Bronchial epithelial cell (primary cell): Measurements from ENCODE around the gene DEPDC1B. TPM values are rescaled to one million over a fixed set of nuclear protein-coding genes. Genes with fewer than 3 reads are reported as not detected.
"Not testable (repeated sequence)": the region's sequence is repeated elsewhere in the genome, so short reads cannot be mapped to it uniquely, and the experiment has no call there.

Experiments
- DNase-seq: peaks from one replicate; pipeline ENCODE4 v3.0.0-alpha.2; 2010; ENCODE audit warnings: low read depth
- FAIRE-seq: peaks from 2 replicates; lab custom pipeline; 2011; peaks lifted over from hg19 to GRCh38; lab: Jason Lieb, UNC
- H3K27me3 ChIP-seq: 2 replicates; pipeline ENCODE4 v1.5.1; 2011; ENCODE audit warnings: low read length; ENCODE audit not compliant: control insufficient read depth, insufficient read depth
- H3K36me3 ChIP-seq: 2 replicates; pipeline ENCODE4 v1.5.1; 2011; ENCODE audit warnings: low read length; ENCODE audit not compliant: control insufficient read depth, insufficient read depth
- H3K4me3 ChIP-seq: 2 replicates; pipeline ENCODE4 v1.5.1; 2011; ENCODE audit warnings: mild to moderate bottlenecking, low read depth, low read length, control low read depth
- total RNA-seq: library from RNA; depleted of rRNA; stranded (reverse); fragments of >200 nt; gene quantifications from 2 replicates; pipeline ENCODE4 v1.2.1, GENCODE V29; 2014
- TF ChIP-seq, protein P1 (sequence below): IDR thresholded peaks from 2 replicates; pipeline ENCODE4 v1.5.1; 2011; ENCODE audit warnings: mild to moderate bottlenecking, moderate library complexity, low read length, control low read depth, inconsistent platforms; ENCODE audit not compliant: insufficient read depth, severe bottlenecking

Gene DEPDC1B
- total RNA-seq, 1 donor from 2014 or later, result 2.1 TPM

- no peaks in the 10 kb centered on the region for H3K27me3 ChIP-seq
- TF ChIP-seq, protein P1, sequence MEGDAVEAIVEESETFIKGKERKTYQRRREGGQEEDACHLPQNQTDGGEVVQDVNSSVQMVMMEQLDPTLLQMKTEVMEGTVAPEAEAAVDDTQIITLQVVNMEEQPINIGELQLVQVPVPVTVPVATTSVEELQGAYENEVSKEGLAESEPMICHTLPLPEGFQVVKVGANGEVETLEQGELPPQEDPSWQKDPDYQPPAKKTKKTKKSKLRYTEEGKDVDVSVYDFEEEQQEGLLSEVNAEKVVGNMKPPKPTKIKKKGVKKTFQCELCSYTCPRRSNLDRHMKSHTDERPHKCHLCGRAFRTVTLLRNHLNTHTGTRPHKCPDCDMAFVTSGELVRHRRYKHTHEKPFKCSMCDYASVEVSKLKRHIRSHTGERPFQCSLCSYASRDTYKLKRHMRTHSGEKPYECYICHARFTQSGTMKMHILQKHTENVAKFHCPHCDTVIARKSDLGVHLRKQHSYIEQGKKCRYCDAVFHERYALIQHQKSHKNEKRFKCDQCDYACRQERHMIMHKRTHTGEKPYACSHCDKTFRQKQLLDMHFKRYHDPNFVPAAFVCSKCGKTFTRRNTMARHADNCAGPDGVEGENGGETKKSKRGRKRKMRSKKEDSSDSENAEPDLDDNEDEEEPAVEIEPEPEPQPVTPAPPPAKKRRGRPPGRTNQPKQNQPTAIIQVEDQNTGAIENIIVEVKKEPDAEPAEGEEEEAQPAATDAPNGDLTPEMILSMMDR, result no peak
- DNase-seq, result peak; percentile 79
- FAIRE-seq, result no peak
- no peak overlapping the region for H3K4me3 ChIP-seq
- H3K36me3 ChIP-seq, result no peaks in the 10 kb centered on the region
These were observed 18.4 kb upstream of the DEPDC1B start for GRCh38 chr5:60718166-60718892.

GRCh38 chr5:60715201-60715928, 15.4 kb upstream of the DEPDC1B start:
- not testable (repeated sequence) for H3K4me3 ChIP-seq, DNase-seq, FAIRE-seq, H3K36me3 ChIP-seq, H3K27me3 ChIP-seq

DNA sequence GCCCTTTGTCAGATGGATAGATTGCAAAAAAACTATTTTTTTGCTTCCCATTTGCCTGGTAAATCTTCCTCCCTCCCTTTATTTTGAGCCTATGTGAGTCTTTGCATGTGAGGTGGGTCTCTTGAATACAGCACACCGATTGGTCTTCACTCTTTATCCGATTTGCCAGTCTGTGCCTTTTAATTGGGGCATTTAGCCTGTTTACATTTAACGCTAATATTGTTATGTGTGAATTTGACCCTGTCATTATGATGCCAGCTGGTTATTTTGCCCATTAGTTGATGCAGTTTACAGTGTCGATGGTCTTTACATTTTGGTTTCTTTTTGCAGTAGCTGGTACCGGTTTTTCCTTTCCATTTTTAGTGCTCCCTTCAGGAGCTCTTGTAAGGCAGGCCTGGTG, 13.0 kb upstream of the DEPDC1B start:
- no peak for DNase-seq
- no peaks in the 10 kb centered on the region for H3K27me3 ChIP-seq
- H3K4me3 ChIP-seq, result no peak overlapping the region
- no peaks in the 10 kb centered on the region for H3K36me3 ChIP-seq
- FAIRE-seq, result no peak
- TF ChIP-seq, protein P1, result no peak

- not testable (repeated sequence) for FAIRE-seq, DNase-seq, H3K27me3 ChIP-seq, H3K36me3 ChIP-seq, H3K4me3 ChIP-seq
These were observed 11.9 kb upstream of the DEPDC1B start for GRCh38 chr5:60711892-60712291.

DNA sequence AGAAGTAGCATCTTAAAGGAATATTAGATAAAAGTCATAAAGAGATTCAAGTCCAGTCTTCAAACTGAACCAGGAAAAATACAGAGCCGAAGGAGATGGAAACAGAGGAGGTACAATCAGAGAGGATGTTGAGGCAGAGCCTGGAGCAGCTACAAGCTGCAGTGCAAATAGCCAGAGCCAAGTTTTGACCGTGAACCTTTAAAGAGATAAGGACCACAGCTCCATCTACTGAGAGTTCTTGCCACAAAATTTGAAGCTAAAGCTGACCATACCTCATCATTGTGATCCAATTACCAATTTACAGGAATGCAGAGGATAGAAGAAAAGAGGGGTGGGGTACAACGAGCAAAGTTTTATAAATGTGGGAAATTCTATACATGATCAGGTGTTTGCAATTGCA, 10.4 kb upstream of the DEPDC1B start:
- Histone ChIP-seq H3K27me3 (no peaks in the 10 kb centered on the region), H3K36me3 (no peaks in the 10 kb centered on the region), H3K4me3 (no peak overlapping the region)
- TF ChIP-seq, protein P1, result no peak
- DNase-seq (no peak), FAIRE-seq (no peak)

GRCh38 chr5:60705144-60705543, 5.2 kb upstream of the DEPDC1B start:
- Histone ChIP-seq H3K36me3 (no peaks in the 10 kb centered on the region), H3K27me3 (no peaks in the 10 kb centered on the region), H3K4me3 (no peak overlapping the region)
- DNase-seq, result no peak
- no peak for FAIRE-seq
- TF ChIP-seq, protein P1, result no peak

DNA sequence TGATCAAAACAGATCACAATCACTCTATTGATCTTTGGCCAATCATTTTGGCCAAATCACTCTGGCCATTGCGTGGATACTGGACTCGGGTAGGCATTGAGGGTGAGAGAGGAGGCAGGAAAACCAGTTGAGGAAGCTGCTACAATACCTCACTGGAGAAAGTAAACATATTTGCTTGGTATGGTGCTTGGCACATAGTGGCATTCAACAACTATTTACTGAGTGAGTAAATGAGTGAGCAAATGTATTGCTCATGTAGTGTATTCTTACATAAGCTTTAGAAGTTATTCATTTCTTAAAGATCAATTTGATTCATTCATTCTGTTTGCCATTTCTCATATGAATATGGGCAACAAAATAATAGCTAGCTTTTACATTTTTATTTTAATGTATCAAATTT, 4.0 kb upstream of the DEPDC1B start:
- FAIRE-seq (no peak), DNase-seq (peak; percentile 91)
- no peaks in the 10 kb centered on the region for H3K36me3 ChIP-seq
- H3K4me3 ChIP-seq, result no peak overlapping the region
- TF ChIP-seq, protein P1, result no peak
- H3K27me3 ChIP-seq, result no peaks in the 10 kb centered on the region
